GM21723 (cell line): Measurements from ENCODE around the gene TALDO1.

Experiments used
- ATAC-seq: cut with Tn5 transposase; IDR thresholded peaks from one replicate; pipeline ENCODE4 v1.9.1; 2021; ENCODE audit warnings: mild to moderate bottlenecking, moderate library complexity; ENCODE audit not compliant: unreplicated experiment

TALDO1 gene

GRCh38 chr11:714436-714835 lies 32.8 kb upstream of the TALDO1 start:
- no peak for ATAC-seq

- no peak for ATAC-seq
Measured at GRCh38 chr11:719214-720016, 27.8 kb upstream of the TALDO1 start.

GRCh38 chr11:720017-720641 lies 27.1 kb upstream of the TALDO1 start:
- ATAC-seq, result no peak

- ATAC-seq, result no peak
Measured at GRCh38 chr11:720642-721246, 26.5 kb upstream of the TALDO1 start.

DNA sequence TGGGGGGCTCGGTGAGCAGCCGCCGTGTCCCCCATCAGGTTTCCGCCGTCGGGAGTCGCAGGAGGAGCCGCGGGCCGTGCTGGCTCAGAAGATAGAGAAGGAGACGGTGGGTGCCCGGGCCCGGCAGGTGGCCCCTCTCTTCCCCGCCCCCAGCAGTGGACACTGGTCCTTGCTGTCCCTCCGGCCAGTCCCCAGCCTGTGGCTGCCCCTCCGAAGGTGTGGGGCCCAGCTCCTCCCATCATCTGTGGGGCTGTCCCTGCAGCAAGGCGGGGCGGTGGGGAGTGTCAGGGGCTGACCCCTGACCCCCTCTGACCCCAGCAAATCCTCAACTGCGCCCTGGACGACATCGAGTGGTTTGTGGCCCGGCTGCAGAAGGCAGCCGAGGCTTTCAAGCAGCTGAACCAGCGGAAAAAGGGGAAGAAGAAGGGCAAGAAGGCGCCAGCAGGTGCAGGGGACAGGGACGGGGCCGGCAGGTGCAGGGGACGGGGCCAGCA lies 26.0 kb upstream of the TALDO1 start:
- no peak for ATAC-seq

DNA sequence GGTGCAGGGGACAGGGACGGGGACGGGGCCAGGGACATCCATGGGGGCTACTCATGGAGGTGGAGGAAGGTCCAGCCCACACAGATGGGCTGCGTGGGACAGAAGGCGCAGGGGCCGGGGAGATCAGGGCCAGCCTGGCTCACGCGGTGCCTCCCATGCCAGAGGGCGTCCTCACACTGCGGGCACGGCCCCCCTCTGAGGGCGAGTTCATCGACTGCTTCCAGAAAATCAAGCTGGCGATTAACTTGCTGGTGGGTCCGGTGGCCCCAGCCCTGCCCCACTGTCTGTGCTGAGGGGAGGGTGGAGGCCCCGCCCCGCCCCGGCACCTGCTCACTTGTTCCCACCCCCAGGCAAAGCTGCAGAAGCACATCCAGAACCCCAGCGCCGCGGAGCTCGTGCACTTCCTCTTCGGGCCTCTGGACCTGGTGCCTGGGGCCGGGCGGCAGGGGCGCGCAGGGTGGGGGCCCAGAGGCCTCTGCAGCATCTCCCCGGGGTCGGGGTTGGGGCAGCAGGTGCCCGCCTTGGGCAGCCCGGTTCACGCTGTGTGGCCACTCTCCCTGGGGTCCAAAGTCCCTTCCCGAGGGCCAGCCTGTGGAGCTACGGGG lies 25.4 kb upstream of the TALDO1 start:
- ATAC-seq, result no peak

DNA sequence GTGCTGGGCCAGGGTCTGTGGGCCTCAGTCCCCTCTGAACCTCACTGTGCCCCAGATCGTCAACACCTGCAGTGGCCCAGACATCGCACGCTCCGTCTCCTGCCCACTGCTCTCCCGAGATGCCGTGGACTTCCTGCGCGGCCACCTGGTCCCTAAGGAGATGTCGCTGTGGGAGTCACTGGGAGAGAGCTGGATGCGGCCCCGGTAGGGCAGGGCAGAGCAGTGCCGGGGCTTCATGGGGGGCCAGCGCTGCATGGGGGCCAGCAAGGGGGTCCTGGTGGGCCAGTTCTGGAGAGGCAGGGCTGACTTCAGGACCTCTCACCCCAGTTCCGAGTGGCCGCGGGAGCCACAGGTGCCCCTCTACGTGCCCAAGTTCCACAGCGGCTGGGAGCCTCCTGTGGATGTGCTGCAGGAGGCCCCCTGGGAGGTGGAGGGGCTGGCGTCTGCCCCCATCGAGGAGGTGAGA lies 24.9 kb upstream of the TALDO1 start:
- no peak for ATAC-seq

- no peak for ATAC-seq
Measured at GRCh38 chr11:723120-723883, 24.0 kb upstream of the TALDO1 start.

GRCh38 chr11:724049-724777 lies 23.1 kb upstream of the TALDO1 start:
- ATAC-seq, result no peak

DNA sequence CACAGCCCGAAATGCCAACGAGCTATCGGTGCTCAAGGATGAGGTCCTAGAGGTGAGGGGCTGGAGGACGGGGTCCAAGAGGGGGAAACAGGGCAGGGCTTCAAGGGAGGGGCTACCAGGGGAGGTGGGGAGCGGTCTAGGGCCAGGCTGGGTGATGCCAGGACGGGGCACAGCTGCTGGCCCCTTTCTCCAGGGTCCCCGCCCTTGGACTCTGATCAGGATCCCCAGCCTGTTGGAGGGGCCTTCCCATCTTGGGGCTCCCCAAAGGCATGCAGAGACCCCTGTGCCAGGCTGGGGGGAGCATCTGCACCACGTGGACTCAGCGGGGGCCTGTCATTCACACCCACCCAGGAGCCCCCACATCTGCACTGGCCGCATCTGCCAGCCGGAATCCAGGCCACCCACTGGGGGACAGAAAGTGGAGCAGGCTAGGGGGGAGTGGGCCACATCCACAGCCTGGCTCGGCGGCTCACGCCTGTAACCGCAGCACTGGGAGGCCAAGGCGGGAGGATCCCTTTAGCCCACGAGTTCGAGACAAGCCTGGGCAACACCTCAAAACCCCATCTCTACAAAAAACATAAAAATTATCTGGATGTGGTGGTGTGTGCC lies 22.4 kb upstream of the TALDO1 start:
- no peak for ATAC-seq

GRCh38 chr11:725624-726202 lies 21.6 kb upstream of the TALDO1 start:
- ATAC-seq, result no peak

DNA sequence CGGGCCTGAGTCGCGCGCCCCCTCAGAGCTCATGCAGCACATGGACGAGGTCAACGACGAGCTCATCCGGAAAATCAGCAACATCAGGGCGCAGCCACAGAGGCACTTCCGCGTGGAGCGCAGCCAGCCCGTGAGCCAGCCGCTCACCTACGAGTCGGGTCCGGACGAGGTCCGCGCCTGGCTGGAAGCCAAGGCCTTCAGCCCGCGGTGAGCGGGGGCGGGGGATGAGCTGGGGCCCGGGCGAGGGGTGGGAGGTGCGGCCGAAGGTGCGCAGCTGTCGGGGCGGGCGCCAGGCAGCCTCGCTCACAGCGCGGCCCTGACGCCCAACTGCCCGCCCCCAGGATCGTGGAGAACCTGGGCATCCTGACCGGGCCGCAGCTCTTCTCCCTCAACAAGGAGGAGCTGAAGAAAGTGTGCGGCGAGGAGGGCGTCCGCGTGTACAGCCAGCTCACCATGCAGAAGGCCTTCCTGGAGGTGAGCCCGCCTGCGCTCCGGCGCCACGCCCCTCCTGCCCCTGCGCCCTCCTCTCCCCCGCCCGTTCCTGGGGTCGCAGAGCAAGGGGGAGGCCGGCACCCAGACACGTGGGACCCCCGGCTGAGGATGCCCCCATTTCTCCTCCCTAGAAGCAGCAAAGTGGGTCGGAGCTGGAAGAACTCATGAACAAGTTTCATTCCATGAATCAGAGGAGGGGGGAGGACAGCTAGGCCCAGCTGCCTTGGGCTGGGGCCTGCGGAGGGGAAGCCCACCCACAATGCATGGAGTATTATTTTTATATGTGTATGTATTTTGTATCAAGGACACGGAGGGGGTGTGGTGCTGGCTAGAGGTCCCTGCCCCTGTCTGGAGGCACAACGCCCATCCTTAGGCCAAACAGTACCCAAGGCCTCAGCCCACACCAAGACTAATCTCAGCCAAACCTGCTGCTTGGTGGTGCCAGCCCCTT lies 20.7 kb upstream of the TALDO1 start:
- no peak for ATAC-seq

GRCh38 chr11:727281-727701 lies 20.0 kb upstream of the TALDO1 start:
- no peak for ATAC-seq

- ATAC-seq, result peak; percentile 53
Measured at GRCh38 chr11:727859-728748, 19.2 kb upstream of the TALDO1 start.

GRCh38 chr11:728901-729491 lies 18.3 kb upstream of the TALDO1 start:
- no peak for ATAC-seq

DNA sequence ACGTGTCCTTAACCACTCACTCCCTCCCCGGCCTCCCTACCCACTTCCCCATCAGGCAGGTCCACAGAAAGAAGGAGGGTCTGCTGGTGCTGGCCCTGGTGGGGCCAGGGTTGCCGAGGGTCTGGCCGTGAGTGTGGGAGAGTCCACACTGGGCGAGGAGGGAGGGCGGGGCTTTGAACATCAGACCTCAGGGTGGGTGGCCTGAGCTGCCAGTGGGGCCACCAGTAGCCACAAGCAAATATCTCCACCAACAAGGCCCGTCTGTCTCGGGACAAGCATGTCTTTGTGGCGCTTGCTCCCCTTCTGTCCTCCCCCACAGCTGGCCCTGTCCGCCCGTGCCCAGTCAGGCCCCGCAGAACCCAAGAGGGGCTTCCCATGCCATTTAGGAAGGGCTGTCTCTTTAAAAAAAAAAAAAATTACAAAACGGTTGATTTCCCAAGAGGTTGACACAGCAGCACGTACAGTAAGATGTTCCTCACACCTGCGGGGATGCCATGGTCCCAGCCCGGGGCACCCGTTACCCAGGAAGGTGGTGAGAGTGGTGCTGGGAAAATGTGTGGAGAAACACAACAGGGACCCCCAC lies 17.7 kb upstream of the TALDO1 start:
- ATAC-seq, result no peak
